GM19467 (cell line): ENCODE measurements around the gene ALS2.
"Not testable (repeated sequence)": the region's sequence is repeated elsewhere in the genome, so short reads cannot be mapped to it uniquely, and the experiment has no call there.

Source experiments
- ATAC-seq: cut with Tn5 transposase; IDR thresholded peaks from one replicate; pipeline ENCODE4 v1.9.1; 2021; ENCODE audit warnings: mild to moderate bottlenecking, moderate library complexity; ENCODE audit not compliant: unreplicated experiment

ALS2 gene

GRCh38 chr2:201794294-201794693, 13.6 kb upstream of the ALS2 start:
- ATAC-seq: no peak

- ATAC-seq: no peak
These were observed 12.9 kb upstream of the ALS2 start for GRCh38 chr2:201793631-201794030.

GRCh38 chr2:201790989-201791388, 10.3 kb upstream of the ALS2 start:
- ATAC-seq: no peak

- no peak for ATAC-seq
These were observed 9.6 kb upstream of the ALS2 start for GRCh38 chr2:201790291-201790690.

GRCh38 chr2:201789395-201789794, 8.7 kb upstream of the ALS2 start:
- ATAC-seq: no peak

- ATAC-seq: no peak
These were observed 7.6 kb upstream of the ALS2 start for GRCh38 chr2:201788371-201788770.

GRCh38 chr2:201786471-201786870, 5.7 kb upstream of the ALS2 start:
- ATAC-seq: no peak

- ATAC-seq: no peak
These were observed 4.4 kb upstream of the ALS2 start for GRCh38 chr2:201785135-201785534.

- ATAC-seq: no peak
These were observed 3.8 kb upstream of the ALS2 start for GRCh38 chr2:201784563-201784962.

GRCh38 chr2:201781557-201782051, 871 bp upstream of the ALS2 start:
- no peak for ATAC-seq

GRCh38 chr2:201779901-201780673, 646 bp downstream of the ALS2 start:
- no peak for ATAC-seq

- no peak for ATAC-seq
These were observed 2.9 kb downstream of the ALS2 start for GRCh38 chr2:201777869-201778268.

- no peak for ATAC-seq
These were observed 3.7 kb downstream of the ALS2 start for GRCh38 chr2:201777043-201777442.

GRCh38 chr2:201775326-201775725, 5.4 kb downstream of the ALS2 start:
- ATAC-seq: no peak

GRCh38 chr2:201774546-201774945, 6.2 kb downstream of the ALS2 start:
- no peak for ATAC-seq

GRCh38 chr2:201773990-201774389, 6.7 kb downstream of the ALS2 start:
- no peak for ATAC-seq

GRCh38 chr2:201769666-201770373, 10.9 kb downstream of the ALS2 start:
- ATAC-seq: no peak

- no peak for ATAC-seq
These were observed 11.8 kb downstream of the ALS2 start for GRCh38 chr2:201768918-201769317.

GRCh38 chr2:201765799-201766198, 14.9 kb downstream of the ALS2 start:
- no peak for ATAC-seq

GRCh38 chr2:201764469-201764868, 16.3 kb downstream of the ALS2 start:
- not testable (repeated sequence) for ATAC-seq

GRCh38 chr2:201761101-201761500, 19.6 kb downstream of the ALS2 start:
- ATAC-seq: no peak

GRCh38 chr2:201759567-201759966, 21.2 kb downstream of the ALS2 start:
- no peak for ATAC-seq
